Measurements from ENCODE around the gene FUT7.

DNA sequence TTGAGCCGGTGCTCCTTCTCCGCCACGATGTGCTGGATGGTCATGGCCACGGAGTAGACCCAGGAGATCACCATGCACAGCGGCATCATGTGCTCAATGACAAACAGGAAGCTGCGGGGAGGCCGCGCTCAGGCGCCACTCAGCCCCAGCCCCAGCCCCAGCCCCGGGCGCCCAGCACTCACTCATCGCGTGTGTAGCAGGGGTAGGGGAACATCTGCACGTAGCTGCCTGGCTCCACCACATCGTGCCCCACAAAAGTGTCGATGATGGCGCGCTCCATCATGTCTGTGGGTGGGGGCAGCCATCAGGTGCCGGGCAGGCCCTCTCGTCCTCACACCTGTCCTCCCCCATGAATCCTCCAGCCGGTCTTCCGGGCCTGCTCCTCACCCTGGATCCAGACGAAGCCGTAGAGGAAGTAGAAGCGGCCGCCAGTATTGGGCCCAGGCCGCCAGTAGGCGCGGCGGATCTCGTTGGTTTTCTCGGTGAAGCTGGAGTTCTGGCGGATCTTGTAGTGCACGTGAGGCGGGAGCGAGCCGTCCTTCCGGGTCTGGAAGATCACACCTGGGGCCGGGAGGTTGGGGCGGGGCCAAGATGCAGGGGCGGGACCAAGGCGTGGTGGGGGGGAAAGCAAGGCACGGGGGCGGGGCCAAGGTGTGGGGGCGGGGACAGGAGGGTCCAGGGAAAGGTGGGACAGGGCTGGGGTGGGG, 13.9 kb downstream of the FUT7 start:
- TF ChIP-seq POLR2A (IDR thresholded peaks at IDR 0.05) (no peak), CTCF (IDR thresholded peaks at IDR 0.05) (no peak)

All from lower leg skin (tissue), 3 donors.